ENCODE measurements around the gene PPP4R3A.

DNA sequence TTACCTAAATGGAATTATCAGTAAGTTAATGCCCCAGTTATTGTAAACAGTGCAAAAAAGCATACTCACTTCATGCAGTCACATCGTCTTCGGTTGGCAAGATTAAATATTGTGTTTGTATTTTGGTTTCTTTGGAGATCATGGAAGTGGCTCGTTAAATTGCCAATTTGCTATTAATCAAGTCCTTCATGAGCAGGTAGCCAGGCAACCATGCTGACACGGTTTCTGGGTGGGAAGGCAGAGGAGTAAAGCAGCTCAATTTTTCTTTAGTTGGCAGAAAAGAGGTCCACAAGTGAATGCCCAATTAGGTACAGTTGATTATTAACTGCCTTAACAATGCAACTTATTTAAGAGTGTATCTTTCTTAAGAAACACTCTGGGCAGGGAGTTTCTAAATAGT lies 43.9 kb downstream of the PPP4R3A start:
- TF ChIP-seq, protein P1, sequence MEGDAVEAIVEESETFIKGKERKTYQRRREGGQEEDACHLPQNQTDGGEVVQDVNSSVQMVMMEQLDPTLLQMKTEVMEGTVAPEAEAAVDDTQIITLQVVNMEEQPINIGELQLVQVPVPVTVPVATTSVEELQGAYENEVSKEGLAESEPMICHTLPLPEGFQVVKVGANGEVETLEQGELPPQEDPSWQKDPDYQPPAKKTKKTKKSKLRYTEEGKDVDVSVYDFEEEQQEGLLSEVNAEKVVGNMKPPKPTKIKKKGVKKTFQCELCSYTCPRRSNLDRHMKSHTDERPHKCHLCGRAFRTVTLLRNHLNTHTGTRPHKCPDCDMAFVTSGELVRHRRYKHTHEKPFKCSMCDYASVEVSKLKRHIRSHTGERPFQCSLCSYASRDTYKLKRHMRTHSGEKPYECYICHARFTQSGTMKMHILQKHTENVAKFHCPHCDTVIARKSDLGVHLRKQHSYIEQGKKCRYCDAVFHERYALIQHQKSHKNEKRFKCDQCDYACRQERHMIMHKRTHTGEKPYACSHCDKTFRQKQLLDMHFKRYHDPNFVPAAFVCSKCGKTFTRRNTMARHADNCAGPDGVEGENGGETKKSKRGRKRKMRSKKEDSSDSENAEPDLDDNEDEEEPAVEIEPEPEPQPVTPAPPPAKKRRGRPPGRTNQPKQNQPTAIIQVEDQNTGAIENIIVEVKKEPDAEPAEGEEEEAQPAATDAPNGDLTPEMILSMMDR (IDR thresholded peaks at IDR 0.05; ENCODE audit: poor library complexity): no peak
- no peak for TF ChIP-seq EZH2phosphoT487 (IDR thresholded peaks at IDR 0.05; ENCODE audit: low read depth, severe bottlenecking, unreplicated experiment)
- TF ChIP-seq EZH2 (IDR thresholded peaks at IDR 0.05; ENCODE audit: borderline replicate concordance): no peak
